Endodermal cell (in vitro differentiated cells): ENCODE results near the gene ARPIN. TPM values are rescaled to one million over a fixed set of nuclear protein-coding genes. Genes with fewer than 3 reads are reported as not detected.

Source experiments
- DNase-seq: peaks from one replicate; pipeline ENCODE4 v3.0.0-alpha.2; 2017
- H3K27ac ChIP-seq: 2 replicates; pipeline ENCODE4 v1.5.1; 2013; ENCODE audit warnings: mild to moderate bottlenecking, low read depth, low read length, moderate library complexity
- H3K27me3 ChIP-seq: 2 replicates; pipeline ENCODE4 v1.6.1; 2013; ENCODE audit warnings: mild to moderate bottlenecking, low read length, moderate library complexity; ENCODE audit not compliant: insufficient read depth, control insufficient read depth, poor library complexity, severe bottlenecking
- H3K36me3 ChIP-seq: 2 replicates; pipeline ENCODE4 v1.7.0; 2013; ENCODE audit warnings: mild to moderate bottlenecking, low read length, moderate library complexity; ENCODE audit not compliant: control insufficient read depth, insufficient read depth
- H3K4me1 ChIP-seq: one replicate; pipeline ENCODE4 v1.7.0; 2013; ENCODE audit warnings: low read length; ENCODE audit not compliant: control insufficient read depth, insufficient read depth
- H3K4me3 ChIP-seq: 2 replicates; pipeline ENCODE4 v1.5.1; 2013; ENCODE audit warnings: mild to moderate bottlenecking, low read length, moderate library complexity
- H3K9ac ChIP-seq: 2 replicates; pipeline ENCODE4 v1.6.1; 2013; ENCODE audit warnings: mild to moderate bottlenecking, low read length, moderate library complexity; ENCODE audit not compliant: poor library complexity, severe bottlenecking; ENCODE audit errors: extremely low read depth
- H3K9me3 ChIP-seq: 2 replicates; pipeline ENCODE4 v1.6.1; 2013; ENCODE audit warnings: mild to moderate bottlenecking, low read length, moderate library complexity; ENCODE audit not compliant: control insufficient read depth
- H3K27ac Mint-ChIP-seq: 2 replicates; pipeline ENCODE4 v1.8.0; 2020; ENCODE audit warnings: mixed read lengths
- H3K27me3 Mint-ChIP-seq: 2 replicates; pipeline ENCODE4 v1.8.0; 2021; ENCODE audit warnings: mild to moderate bottlenecking, mixed read lengths; ENCODE audit not compliant: insufficient read depth
- H3K36me3 Mint-ChIP-seq: 2 replicates; pipeline ENCODE4 v1.8.0; 2020; ENCODE audit warnings: low read depth, mixed read lengths
- H3K4me1 Mint-ChIP-seq: 2 replicates; pipeline ENCODE4 v1.8.0; 2020; ENCODE audit warnings: mixed read lengths
- H3K4me3 Mint-ChIP-seq: 2 replicates; pipeline ENCODE4 v1.8.0; 2020; ENCODE audit warnings: mild to moderate bottlenecking, moderate library complexity, mixed read lengths
- H3K9me3 Mint-ChIP-seq: 2 replicates; pipeline ENCODE4 v1.8.0; 2020; ENCODE audit warnings: mild to moderate bottlenecking, mixed read lengths
- WGBS, 2 experiments: methylation state at CpG; one replicate each; pipeline versions ENCODE4 v1.1.5 to v1.1.7; 2013; ENCODE audit warnings: missing lambda C conversion rate in 2 of 2, mixed read lengths in 1 of 2; ENCODE audit not compliant: insufficient coverage in 1 of 2, insufficient read length in 1 of 2; 5-methylcytosine and 5-hydroxymethylcytosine counted together
- total RNA-seq, 2 donors: library from RNA; stranded (reverse); fragmentation: NEBNext Ultra II Directional in 1 of 2; extraction: Animal tissue kit (Norgen Biotek cat#: 25700) in 1 of 2; gene quantifications; 2 replicates in 1 of 2; 3 replicates in 1 of 2; pipeline ENCODE4 v1.2.1, GENCODE V29; 2021
- TF ChIP-seq, protein P1 (sequence below): fragments of 200-600 bp; sonication (generic); conservative IDR thresholded peaks from 2 replicates; pipeline ENCODE4 v1.5.0; 2021; ENCODE audit warnings: antibody characterized with exemption, mild to moderate bottlenecking

The ARPIN gene
- total RNA-seq, 2 donors from 2014 or later: 6.9 to 11.2 TPM

DNA sequence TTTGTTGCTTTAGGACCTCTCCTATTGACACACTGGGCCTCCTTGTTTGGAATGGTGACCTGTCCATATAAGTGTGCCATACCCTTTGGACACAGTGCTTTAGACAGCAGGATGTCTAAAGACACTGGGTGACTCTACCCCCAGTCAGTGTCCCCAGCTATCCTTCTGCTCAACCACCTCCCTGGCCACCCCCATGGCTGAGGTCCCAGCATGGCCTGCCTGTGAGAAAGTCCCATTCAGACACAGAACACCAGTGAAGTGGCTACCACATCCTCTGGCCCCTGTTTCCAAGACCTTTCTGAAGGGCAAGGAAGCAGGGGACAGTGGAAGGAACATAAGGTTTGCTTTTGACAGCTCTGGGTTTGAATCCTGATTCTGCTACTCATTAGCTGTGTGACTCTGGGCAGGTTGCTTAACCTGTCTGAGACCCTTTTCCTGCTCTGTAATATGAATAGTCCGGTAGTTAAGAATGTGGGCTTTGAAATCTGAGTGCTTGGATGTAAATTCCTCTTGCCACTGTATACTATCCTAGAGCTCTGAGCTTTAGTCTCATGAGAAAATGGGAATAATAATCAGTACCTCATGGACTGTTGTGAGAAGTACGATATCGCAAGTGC lies 12.7 kb downstream of the ARPIN start:
- H3K4me3 ChIP-seq: no peak overlapping the region
- peaks cover 36% of the 10 kb centered on the region for H3K27me3 Mint-ChIP-seq
- no peaks in the 10 kb centered on the region for H3K9me3 Mint-ChIP-seq
- H3K4me1 Mint-ChIP-seq: peaks cover 5% of the 10 kb centered on the region
- no peak overlapping the region for H3K4me3 Mint-ChIP-seq
- H3K36me3 Mint-ChIP-seq: no peaks in the 10 kb centered on the region
- no peak for DNase-seq
- no peak overlapping the region for H3K9ac ChIP-seq
- H3K27ac ChIP-seq: no peak overlapping the region
- H3K27me3 ChIP-seq: no peaks in the 10 kb centered on the region
- TF ChIP-seq, protein P1, sequence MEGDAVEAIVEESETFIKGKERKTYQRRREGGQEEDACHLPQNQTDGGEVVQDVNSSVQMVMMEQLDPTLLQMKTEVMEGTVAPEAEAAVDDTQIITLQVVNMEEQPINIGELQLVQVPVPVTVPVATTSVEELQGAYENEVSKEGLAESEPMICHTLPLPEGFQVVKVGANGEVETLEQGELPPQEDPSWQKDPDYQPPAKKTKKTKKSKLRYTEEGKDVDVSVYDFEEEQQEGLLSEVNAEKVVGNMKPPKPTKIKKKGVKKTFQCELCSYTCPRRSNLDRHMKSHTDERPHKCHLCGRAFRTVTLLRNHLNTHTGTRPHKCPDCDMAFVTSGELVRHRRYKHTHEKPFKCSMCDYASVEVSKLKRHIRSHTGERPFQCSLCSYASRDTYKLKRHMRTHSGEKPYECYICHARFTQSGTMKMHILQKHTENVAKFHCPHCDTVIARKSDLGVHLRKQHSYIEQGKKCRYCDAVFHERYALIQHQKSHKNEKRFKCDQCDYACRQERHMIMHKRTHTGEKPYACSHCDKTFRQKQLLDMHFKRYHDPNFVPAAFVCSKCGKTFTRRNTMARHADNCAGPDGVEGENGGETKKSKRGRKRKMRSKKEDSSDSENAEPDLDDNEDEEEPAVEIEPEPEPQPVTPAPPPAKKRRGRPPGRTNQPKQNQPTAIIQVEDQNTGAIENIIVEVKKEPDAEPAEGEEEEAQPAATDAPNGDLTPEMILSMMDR: no peak
- no peak overlapping the region for H3K27ac Mint-ChIP-seq
- no peaks in the 10 kb centered on the region for H3K4me1 ChIP-seq
- WGBS, 2 experiments: 94 to 100% methylated on average over 2 to 3 of the region's 3 CpGs
- H3K36me3 ChIP-seq: no peaks in the 10 kb centered on the region
- H3K9me3 ChIP-seq: no peaks in the 10 kb centered on the region

DNA sequence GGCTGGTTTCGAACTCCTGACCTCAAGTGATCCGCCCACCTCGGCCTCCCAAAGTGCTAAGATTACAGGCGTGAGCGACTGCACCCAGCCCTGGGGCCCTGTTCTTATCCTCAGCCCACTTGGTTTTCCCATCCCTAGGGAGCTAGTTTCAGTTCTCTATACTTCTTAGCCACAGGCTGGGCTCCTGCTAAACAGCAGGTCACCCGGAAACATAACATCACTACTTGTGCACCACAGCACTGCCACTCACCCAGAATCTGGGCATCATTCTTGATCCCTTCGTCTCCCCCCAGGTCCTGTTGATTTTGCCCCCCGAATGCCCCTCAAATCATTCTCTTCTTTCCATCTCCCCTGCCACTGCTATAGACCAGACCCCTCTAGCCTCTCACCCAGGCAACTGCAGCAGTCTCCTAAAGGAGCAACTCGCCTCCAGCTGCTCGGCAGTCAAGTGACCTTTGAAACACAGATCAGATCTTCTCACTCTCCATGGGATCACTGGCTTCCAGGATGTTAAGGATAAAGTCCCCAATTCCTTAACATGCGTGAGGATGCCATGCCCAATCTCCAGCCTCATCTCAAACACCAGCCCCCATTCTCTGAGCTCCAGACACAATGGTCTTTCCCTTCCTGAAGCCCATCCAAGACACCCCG lies 13.3 kb downstream of the ARPIN start:
- Mint-ChIP-seq H3K9me3 (no peaks in the 10 kb centered on the region), H3K4me1 (peaks cover 5% of the 10 kb centered on the region), H3K36me3 (no peaks in the 10 kb centered on the region), H3K27me3 (peaks cover 30% of the 10 kb centered on the region), H3K27ac (no peak overlapping the region), H3K4me3 (no peak overlapping the region)
- TF ChIP-seq, protein P1: no peak
- Histone ChIP-seq H3K4me3 (no peak overlapping the region), H3K27me3 (no peaks in the 10 kb centered on the region), H3K9ac (no peak overlapping the region), H3K9me3 (no peaks in the 10 kb centered on the region), H3K27ac (no peak overlapping the region), H3K4me1 (no peaks in the 10 kb centered on the region), H3K36me3 (no peaks in the 10 kb centered on the region)
- 87 to 90% methylated on average over 8 to 12 of the region's 12 CpGs for WGBS, 2 experiments
- no peak for DNase-seq

DNA sequence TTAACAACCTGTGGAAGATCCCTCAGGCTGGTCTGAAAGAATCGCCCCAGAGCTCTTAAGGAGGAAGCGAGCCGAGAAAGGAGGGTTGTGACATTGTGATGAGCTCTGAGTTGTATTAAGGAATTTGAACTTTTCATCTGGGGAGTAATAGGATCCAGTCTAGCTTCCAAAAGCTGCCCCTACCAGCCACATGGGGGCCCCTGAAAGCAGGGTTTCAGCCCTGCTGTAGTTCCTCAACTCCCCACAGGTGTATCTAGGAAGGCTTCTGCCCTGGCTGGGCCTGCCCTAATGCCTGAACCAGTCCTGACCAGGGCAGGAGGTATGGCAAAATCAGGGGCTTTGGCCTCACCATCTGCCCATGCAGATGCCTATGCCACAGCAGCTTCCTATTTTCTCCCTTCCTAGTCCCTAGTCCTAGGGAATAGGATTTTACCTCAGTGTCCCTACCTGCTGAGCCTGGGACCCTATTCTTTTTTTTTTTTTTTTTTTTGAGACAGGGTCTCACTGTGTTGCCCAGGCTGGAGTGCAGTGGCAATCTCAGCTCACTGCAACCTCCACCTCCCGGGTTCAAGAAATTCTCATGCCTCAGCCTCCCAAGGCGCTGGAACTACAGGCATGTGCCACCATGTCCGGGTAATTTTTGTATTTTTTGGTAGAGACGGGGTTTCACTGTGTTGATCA lies 14.0 kb downstream of the ARPIN start:
- DNase-seq: peak; percentile 88
- Histone ChIP-seq H3K27me3 (no peaks in the 10 kb centered on the region), H3K9me3 (no peaks in the 10 kb centered on the region), H3K4me3 (no peak overlapping the region), H3K36me3 (no peaks in the 10 kb centered on the region), H3K4me1 (no peaks in the 10 kb centered on the region), H3K27ac (no peak overlapping the region), H3K9ac (no peak overlapping the region)
- Mint-ChIP-seq H3K27me3 (peaks cover 23% of the 10 kb centered on the region), H3K36me3 (no peaks in the 10 kb centered on the region), H3K4me1 (peaks cover 5% of the 10 kb centered on the region), H3K9me3 (no peaks in the 10 kb centered on the region), H3K27ac (no peak overlapping the region), H3K4me3 (no peak overlapping the region)
- WGBS, 2 experiments: 84 to 90% methylated on average over 7 of the region's 7 CpGs
- TF ChIP-seq, protein P1: peak; percentile 90
